MG63 (cell line): ENCODE results near the gene NOTCH2. TPM values are rescaled to one million over a fixed set of nuclear protein-coding genes. Genes with fewer than 3 reads are reported as not detected.
A peak's percentile ranks its signal among the peaks of the same experiment; 100 is the strongest.

Source experiments
- DNase-seq: peaks from one replicate; pipeline ENCODE4 v3.0.0-alpha.2; 2020
- H3K27me3 ChIP-seq: fragments of 250-450 bp; sonication (Bioruptor Pico); 2 replicates; pipeline ENCODE4 v1.5.1; 2020; ENCODE audit warnings: mild to moderate bottlenecking, moderate library complexity
- H3K36me3 ChIP-seq: fragments of 250-450 bp; sonication (Bioruptor Pico); 2 replicates; pipeline ENCODE4 v1.5.1; 2020; ENCODE audit warnings: mild to moderate bottlenecking, moderate library complexity
- H3K4me3 ChIP-seq: fragments of 250-450 bp; sonication (Bioruptor Pico); 2 replicates; pipeline ENCODE4 v1.5.1; 2020; ENCODE audit warnings: mild to moderate bottlenecking, moderate library complexity
- H3K9me3 ChIP-seq: fragments of 250-450 bp; sonication (Bioruptor Pico); 2 replicates; pipeline ENCODE4 v1.5.1; 2020; ENCODE audit warnings: mild to moderate bottlenecking, moderate library complexity
- total RNA-seq: library from RNA; depleted of rRNA; stranded (reverse); fragments of >200 nt; shearing (Covaris generic); gene quantifications from 2 replicates; pipeline ENCODE4 v1.2.3, GENCODE V29; 2014; ENCODE audit warnings: low replicate concordance

Gene NOTCH2
- total RNA-seq, 1 experiment from 2014 or later, result 76.4 TPM

GRCh38 chr1:119908661-119909060 is 160.8 kb downstream of the NOTCH2 start:
- no peaks in the 10 kb centered on the region for H3K27me3 ChIP-seq
- H3K4me3 ChIP-seq, result no peak overlapping the region
- DNase-seq, result no peak
- peaks cover 24% of the 10 kb centered on the region for H3K36me3 ChIP-seq
- peaks cover 9% of the 10 kb centered on the region for H3K9me3 ChIP-seq

- Histone ChIP-seq H3K27me3 (no peaks in the 10 kb centered on the region), H3K9me3 (peaks cover 9% of the 10 kb centered on the region), H3K36me3 (peaks cover 8% of the 10 kb centered on the region), H3K4me3 (no peak overlapping the region)
- no peak for DNase-seq
These were observed 162.4 kb downstream of the NOTCH2 start for GRCh38 chr1:119906927-119907652.

- DNase-seq, result no peak
- H3K9me3 ChIP-seq, result peaks cover 9% of the 10 kb centered on the region
- no peaks in the 10 kb centered on the region for H3K36me3 ChIP-seq
- H3K4me3 ChIP-seq, result no peak overlapping the region
- no peaks in the 10 kb centered on the region for H3K27me3 ChIP-seq
These were observed 166.0 kb downstream of the NOTCH2 start for GRCh38 chr1:119903443-119903835.

- Histone ChIP-seq H3K36me3 (no peaks in the 10 kb centered on the region), H3K4me3 (no peak overlapping the region), H3K27me3 (no peaks in the 10 kb centered on the region), H3K9me3 (peaks cover 9% of the 10 kb centered on the region)
- no peak for DNase-seq
These were observed 166.6 kb downstream of the NOTCH2 start for GRCh38 chr1:119902775-119903442.

- no peaks in the 10 kb centered on the region for H3K9me3 ChIP-seq
- H3K4me3 ChIP-seq, result no peak overlapping the region
- no peaks in the 10 kb centered on the region for H3K27me3 ChIP-seq
- no peaks in the 10 kb centered on the region for H3K36me3 ChIP-seq
- no peak for DNase-seq
These were observed 170.3 kb downstream of the NOTCH2 start for GRCh38 chr1:119898981-119899720.

GRCh38 chr1:119898530-119898929 is 170.9 kb downstream of the NOTCH2 start:
- Histone ChIP-seq H3K4me3 (no peak overlapping the region), H3K9me3 (no peaks in the 10 kb centered on the region), H3K36me3 (no peaks in the 10 kb centered on the region), H3K27me3 (no peaks in the 10 kb centered on the region)
- DNase-seq, result no peak

GRCh38 chr1:119896303-119896702 is 173.2 kb downstream of the NOTCH2 start, which contains the start of gene ADAM30:
Gene ADAM30, minus strand, starts transcription at chr1:119896515. Its CDS starts 179 bp downstream, at chr1:119896336.
- DNase-seq, result no peak
- no peaks in the 10 kb centered on the region for H3K27me3 ChIP-seq
- no peak within 1 kb of the TSS for H3K4me3 ChIP-seq
- no peaks in the 10 kb centered on the region for H3K9me3 ChIP-seq
- no peaks in the 10 kb centered on the region for H3K36me3 ChIP-seq

GRCh38 chr1:119895102-119895501 is 174.4 kb downstream of the NOTCH2 start:
- Histone ChIP-seq H3K4me3 (no peak overlapping the region), H3K9me3 (no peaks in the 10 kb centered on the region), H3K27me3 (no peaks in the 10 kb centered on the region), H3K36me3 (no peaks in the 10 kb centered on the region)
- DNase-seq, result no peak

GRCh38 chr1:119893827-119894700 is 175.4 kb downstream of the NOTCH2 start:
- H3K27me3 ChIP-seq, result no peaks in the 10 kb centered on the region
- no peaks in the 10 kb centered on the region for H3K9me3 ChIP-seq
- H3K36me3 ChIP-seq, result no peaks in the 10 kb centered on the region
- H3K4me3 ChIP-seq, result no peak overlapping the region
- DNase-seq, result no peak

GRCh38 chr1:119893238-119893791 is 176.1 kb downstream of the NOTCH2 start:
- Histone ChIP-seq H3K9me3 (peaks cover 3% of the 10 kb centered on the region; the same call in 1 of the 2 replicates), H3K27me3 (no peaks in the 10 kb centered on the region), H3K36me3 (no peaks in the 10 kb centered on the region), H3K4me3 (no peak overlapping the region)
- no peak for DNase-seq

GRCh38 chr1:119891386-119891785 is 178.1 kb downstream of the NOTCH2 start:
- DNase-seq, result no peak
- no peaks in the 10 kb centered on the region for H3K36me3 ChIP-seq
- H3K27me3 ChIP-seq, result no peaks in the 10 kb centered on the region
- peaks cover 3% of the 10 kb centered on the region; the same call in 1 of the 2 replicates for H3K9me3 ChIP-seq
- no peak overlapping the region for H3K4me3 ChIP-seq

- Histone ChIP-seq H3K4me3 (no peak overlapping the region), H3K36me3 (no peaks in the 10 kb centered on the region), H3K9me3 (peaks cover 3% of the 10 kb centered on the region; the same call in 1 of the 2 replicates), H3K27me3 (no peaks in the 10 kb centered on the region)
- DNase-seq, result no peak
These were observed 181.0 kb downstream of the NOTCH2 start for GRCh38 chr1:119888476-119888875.

- DNase-seq, result no peak
- H3K27me3 ChIP-seq, result no peaks in the 10 kb centered on the region
- peaks cover 3% of the 10 kb centered on the region; the same call in 1 of the 2 replicates for H3K9me3 ChIP-seq
- no peaks in the 10 kb centered on the region for H3K36me3 ChIP-seq
- no peak overlapping the region for H3K4me3 ChIP-seq
These were observed 182.0 kb downstream of the NOTCH2 start for GRCh38 chr1:119887427-119887826.

- peaks cover 3% of the 10 kb centered on the region; the same call in 1 of the 2 replicates for H3K9me3 ChIP-seq
- DNase-seq, result peak; percentile 31
- no peak overlapping the region for H3K4me3 ChIP-seq
- no peaks in the 10 kb centered on the region for H3K27me3 ChIP-seq
- H3K36me3 ChIP-seq, result no peaks in the 10 kb centered on the region
These were observed 183.3 kb downstream of the NOTCH2 start for GRCh38 chr1:119885903-119886783.

GRCh38 chr1:119884711-119885110 is 184.8 kb downstream of the NOTCH2 start:
- H3K36me3 ChIP-seq, result no peaks in the 10 kb centered on the region
- H3K27me3 ChIP-seq, result no peaks in the 10 kb centered on the region
- no peak for DNase-seq
- peaks cover 3% of the 10 kb centered on the region; the same call in 1 of the 2 replicates for H3K9me3 ChIP-seq
- no peak overlapping the region for H3K4me3 ChIP-seq
